HG03575 (cell line): Measurements from ENCODE around the gene KCNG4.

Source experiments
- ATAC-seq: cut with Tn5 transposase; IDR thresholded peaks from one replicate; pipeline ENCODE4 v1.9.1; 2021; ENCODE audit not compliant: unreplicated experiment, insufficient number of reproducible peaks, low FRiP score; ENCODE audit errors: extremely low read depth

Gene KCNG4, protein sequence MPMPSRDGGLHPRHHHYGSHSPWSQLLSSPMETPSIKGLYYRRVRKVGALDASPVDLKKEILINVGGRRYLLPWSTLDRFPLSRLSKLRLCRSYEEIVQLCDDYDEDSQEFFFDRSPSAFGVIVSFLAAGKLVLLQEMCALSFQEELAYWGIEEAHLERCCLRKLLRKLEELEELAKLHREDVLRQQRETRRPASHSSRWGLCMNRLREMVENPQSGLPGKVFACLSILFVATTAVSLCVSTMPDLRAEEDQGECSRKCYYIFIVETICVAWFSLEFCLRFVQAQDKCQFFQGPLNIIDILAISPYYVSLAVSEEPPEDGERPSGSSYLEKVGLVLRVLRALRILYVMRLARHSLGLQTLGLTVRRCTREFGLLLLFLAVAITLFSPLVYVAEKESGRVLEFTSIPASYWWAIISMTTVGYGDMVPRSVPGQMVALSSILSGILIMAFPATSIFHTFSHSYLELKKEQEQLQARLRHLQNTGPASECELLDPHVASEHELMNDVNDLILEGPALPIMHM

DNA sequence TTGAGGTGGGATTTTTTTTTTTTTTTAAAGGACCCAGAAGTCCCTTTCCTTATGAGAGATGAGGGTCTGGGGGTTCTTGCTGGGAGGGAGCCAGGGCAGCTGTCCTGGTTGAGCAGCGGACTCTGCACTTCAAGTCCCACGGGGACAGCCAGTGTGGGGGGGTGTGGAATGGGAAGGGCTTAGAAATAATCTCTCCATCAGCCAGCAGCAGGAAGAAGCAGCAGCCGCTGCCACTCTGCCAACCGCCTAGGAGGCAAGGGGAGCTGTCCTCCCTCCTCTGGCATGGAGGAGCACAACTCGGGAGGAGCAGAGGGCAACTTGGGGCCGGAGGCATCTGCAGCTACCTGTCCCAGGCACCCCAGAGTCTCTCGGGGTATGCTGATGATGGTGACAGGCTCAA lies at the start of gene KCNG4:
Gene KCNG4, minus strand, starts transcription at position 104 of the 400 bp plus-strand sequence. CDS start 2,527 bp downstream, outside the sequence.
- ATAC-seq, result no peak

DNA sequence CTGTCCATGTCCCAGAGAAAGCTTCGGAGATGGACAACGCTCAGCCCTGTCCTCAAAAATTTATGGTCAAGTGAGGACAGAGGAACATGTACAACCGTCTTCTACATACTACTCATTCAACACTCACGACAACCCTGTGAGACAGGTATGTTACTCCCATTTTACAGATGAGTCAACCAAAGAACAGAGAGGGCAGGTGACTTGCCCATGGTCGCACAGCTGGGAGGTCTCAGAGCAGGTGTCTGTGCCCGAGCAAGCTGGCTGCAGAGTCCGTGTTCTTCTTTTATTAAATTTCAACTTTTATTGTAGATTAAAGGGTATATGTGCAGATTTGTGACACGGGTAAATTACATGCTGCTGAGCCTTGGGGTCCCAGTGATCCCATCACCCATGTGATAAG lies 49.1 kb upstream of the KCNG4 start:
- no peak for ATAC-seq

DNA sequence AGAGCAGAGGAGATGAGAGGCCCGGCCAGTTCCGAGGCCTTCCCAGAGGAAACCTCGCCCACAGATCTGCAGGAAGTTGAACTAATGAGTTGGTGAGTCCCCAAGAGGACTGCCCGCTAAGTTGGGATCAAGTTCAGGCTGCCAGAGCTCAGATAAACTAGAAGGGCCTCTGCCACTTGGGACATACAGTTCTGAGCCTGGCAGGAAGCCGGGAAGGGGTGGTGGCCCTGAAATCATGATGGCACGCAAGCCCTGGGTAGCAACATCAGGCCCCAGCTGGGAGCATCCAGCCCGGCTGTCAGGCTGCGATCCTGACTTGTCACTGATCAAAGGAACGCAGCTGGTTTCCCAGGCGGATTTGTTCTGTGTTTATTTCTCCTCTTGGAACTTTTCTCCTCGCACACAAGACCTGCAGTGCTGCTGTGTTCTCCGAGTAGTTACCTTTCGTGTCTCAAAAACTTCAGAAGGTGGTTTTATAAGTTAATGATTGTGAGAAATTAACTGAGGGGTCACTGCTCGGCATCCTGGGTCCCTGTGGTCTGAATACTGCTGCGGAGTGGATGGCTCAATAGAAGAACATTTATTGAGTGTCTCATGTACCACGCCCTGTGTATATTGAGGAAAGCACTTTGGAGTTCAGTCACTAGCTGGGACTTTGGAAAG lies 46.9 kb upstream of the KCNG4 start:
- no peak for ATAC-seq

DNA sequence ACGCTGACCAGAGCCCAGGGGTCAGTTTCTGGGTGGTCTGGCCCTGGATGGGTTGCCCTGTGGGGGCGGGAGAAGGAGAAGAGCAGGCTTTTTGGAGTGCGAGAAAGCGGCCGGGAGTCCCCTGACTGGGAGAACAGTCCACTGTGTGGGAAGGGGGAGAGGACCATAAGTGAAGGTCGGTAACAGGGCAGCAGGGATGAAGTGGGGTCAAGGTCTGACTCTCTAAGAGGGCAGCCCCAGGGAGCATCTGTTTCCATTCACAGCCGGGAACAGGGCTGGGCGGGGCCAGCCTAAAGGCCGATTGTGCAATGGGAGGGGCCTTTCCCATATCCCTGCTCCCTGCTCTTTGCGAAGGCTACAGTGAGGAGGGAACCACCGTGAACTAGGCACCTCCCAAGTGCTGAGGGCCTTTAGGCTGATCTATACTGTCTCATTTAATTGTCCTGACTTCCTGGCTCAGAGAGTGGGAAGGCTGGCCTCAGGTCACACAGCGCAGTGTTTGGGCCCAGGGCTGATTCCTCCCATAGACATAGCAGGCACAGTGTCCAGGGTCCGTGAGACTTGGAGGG lies 44.4 kb upstream of the KCNG4 start:
- ATAC-seq, result no peak

DNA sequence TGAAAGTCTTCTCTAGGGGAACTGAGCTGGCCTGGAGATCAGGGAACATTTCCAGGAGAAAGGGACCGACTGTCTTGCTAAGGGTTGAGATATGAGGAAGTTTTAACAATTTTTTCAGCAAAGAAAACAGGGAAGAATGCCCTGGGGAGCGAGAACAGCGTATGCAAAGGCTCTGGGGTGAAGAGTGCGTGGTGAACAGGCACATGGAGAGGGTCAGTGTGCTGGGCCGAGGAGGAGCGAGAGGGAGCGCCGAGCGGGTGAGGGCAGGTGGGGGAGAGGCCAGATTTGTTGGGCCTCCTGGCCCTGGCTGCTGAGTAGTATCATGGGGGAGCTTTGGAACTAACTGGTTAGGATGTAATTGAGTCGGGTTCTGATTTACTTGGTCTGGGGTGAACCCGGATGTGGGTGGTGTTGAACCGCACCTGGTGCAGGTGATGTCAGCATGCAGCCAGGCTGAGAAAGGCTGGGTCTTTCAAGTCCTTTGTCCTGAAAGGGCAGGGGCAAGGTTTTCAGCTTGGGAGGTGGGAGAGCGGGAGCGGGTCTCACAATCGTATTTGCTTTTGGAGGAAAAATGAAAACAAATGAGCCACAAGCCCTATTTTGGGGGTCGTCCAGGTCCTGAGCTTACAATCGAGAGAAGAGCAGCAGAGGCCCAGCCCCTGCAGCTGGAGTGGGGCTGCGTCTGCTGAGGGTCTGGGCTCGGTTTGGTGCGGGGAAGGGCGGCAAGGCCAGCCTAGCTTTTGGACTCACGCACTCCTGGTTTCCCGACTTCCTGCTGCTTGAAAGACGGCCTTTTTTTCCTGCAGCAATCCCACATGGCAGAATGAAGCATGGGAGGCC lies 43.7 kb upstream of the KCNG4 start:
- no peak for ATAC-seq

DNA sequence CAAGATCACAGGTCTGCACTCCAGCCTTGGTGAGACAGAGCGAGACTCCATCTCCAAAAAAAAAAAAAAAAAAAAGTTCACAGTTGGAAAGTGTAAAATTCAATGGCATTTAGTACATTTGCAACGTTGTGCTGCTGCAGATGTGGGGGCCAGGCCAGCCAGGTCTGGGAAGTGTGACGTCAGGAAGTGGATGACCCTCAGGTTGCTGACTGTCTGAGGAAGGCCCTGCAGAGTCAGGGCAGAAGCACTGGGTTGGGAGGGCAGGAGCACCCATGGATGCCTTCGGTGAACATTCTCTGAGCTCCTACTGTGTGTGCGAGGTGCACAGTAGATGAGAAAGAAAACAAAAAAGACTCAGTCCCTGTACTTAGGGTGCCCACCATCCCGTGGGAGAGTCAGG lies 42.7 kb upstream of the KCNG4 start:
- no peak for ATAC-seq

DNA sequence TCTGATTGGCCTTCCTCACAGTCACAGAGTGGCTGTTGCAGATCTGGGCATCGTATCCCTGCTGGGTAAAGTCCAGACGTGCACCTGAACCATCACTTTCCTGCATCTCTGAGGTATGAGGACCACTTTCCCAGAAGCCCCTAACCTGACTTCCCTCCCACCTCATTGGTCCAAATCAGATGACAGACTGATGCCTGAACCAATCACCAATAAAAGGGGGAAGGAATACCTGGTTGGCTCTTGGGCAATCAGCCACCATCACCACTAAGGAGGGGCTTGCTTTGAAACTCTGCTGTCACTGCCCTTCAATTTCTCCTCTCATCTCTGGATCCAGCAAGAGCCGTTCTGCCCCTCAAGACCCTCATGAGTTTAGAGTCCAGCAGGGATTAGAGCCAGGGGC lies 41.3 kb upstream of the KCNG4 start:
- ATAC-seq, result no peak

DNA sequence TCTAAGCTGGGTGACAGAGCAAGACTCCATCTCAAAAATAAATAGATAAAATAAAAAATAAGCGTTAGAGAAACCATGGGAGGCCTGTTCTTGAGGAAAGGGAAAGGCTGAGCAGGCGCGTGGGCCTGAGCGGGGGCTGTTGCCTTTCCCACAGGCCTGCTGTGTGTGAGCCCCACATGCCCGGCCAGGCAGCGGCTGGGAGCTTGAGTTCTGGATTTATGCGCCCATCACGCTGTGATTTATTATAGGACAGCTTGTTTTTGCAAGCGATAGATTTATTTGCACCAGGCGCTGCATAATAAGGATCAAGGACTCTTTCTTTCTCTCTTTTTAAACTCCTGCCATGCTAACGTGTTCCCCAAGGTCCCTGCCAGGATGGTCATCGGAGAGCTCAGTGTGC lies 40.1 kb upstream of the KCNG4 start:
- no peak for ATAC-seq

DNA sequence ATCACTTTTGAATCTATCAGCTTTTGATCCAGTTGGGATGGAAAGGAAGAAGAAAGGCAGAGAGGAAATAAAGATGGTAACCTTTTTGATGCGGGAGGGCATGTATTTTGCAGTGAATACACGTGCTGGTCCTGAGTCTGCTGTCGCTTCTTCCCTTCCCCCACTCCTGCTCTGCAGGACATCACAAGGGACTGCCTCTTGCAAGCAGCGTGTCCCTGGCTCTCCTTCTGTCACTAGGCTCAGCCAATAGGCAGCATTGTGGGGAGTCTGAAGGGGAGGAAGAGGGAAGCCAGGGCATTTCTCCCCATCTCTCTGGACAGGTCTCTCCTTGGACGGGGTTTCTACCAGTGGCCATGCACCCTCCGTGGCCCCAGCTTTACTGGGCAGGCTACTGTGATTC lies 39.2 kb upstream of the KCNG4 start:
- ATAC-seq, result no peak

DNA sequence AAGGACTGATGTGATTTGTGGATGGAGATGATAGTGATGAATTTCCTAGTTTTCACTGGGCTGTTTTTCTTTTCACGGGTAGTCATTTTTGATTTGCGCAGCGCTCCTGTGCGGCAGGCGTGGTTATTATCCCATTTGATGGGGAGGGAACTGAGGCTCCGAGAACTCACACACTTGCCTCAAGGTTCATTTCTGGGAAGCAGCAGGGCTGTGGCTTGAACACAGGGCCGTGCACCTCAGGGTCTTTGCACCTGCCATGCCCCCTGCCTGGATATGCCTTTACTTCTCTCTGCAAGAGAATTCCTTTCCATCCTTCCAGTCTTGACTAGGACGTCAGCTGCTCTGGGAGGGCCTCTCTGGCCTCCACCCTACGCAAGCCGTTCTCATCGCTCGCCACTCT lies 38.5 kb upstream of the KCNG4 start:
- no peak for ATAC-seq

DNA sequence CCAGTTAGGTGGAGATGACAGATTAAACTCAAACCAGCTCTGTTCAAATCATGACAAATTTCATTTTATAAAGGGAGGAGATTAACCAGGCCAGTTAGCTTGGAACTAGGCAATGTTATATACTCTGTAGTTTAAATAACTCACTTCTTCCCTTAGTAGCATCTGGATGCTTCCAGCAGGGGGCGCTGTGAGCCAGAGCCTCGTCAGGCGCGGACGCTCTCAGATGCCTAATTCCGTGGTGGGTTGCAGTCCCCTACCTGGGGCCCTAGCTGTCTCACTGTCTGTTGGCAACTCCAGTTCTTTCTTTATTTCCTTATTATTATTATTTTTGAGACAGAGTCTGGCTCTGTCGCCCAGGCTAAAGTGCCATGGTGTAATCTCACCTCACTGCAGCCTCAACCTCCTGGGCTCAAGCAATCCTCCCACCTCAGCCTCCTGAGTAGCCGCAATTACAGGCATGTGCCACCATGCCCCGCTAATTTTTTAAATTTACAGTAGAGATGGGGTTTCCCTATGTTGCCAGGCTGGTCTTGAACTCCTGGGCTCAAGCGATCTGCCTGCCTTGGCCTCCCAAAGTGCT lies 37.5 kb upstream of the KCNG4 start:
- ATAC-seq, result no peak

DNA sequence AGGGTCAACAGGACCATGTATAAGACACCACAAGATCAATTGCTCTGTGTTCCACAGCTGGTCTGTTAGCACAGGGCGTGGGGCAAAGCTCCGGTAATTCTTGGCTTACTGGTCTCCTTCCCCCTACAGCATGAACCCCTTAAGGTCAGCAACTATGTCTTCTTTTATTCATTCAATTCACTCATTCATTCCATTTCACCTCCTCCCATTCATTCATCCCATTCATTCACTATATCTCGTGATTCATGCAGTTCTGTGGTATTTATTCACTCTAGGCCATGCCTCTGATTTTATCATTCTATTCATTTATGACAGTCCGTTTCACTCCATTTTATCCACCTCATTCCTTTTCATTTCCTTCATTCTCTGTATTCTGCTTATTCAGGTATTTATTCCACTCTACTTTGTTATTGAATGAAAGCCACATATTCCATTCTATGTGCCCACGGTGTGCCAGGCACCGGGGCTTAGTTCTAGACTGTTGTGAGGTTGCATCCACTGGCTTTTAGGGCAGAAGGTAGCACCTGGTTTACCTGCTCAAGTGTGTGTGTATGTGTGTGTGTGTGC lies 35.9 kb upstream of the KCNG4 start:
- no peak for ATAC-seq

DNA sequence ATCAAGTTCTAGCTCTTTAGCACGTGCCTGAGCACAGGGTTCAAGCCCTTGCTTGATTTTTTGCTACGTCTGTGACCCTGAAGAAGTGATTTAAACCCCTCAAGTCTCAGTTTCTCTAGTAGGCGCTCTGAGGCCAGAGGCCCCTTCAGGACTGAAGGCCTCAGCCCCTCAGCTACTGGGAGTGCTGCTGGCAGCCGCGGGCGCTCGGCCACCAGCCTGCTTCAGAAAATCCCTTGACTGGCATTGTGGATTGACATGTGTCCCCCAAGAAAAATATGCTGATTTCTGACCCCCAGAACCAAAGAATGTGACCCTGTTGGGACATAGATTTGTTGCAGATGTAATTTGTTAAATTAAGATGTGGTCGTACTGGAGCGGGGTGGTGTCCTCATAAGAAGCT lies 34.7 kb upstream of the KCNG4 start:
- ATAC-seq, result no peak

DNA sequence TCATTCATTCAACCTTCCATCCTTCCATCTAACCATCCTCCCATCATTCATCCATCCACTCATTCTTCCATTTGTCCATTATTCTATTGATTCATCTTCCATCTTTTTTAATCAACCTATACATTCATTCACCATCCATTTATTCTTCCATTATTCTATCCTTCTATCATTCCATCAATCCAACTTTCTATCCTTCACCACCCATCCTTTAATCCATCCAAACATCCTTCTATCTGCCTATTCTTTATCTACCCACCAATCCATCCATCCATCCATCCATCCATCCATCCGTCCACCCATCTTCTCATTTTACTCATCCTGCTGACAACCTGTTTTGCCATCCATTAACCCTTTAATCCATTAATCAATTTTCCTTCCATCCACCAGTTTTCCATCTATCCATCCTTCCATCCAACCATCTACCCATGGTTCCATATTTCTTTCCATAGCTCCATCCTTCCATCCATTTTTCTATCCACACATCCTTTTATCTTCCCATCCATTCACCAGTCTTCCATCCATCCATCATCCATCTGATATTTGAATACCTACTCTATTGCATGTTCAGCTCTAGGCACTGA lies 33.0 kb upstream of the KCNG4 start:
- no peak for ATAC-seq

DNA sequence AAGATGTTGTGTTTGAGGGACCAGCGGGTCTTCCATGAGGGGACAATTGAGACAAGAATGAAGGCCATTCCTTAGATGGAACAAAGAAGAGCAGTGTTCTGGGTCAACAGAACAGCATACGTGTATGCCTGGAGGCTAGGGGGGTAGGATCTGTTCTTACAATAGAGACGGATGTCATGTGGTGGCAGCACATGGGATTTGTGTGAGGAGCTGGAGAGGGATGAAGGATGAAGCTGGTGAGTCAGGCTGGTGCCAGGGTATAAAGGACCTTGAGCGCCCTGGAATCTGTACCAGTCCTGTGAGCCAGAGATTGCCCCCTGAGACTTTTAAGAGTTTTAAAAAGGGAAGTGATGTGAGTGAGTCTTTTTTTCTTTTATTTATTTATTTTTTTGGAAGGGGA lies 32.1 kb upstream of the KCNG4 start:
- no peak for ATAC-seq

DNA sequence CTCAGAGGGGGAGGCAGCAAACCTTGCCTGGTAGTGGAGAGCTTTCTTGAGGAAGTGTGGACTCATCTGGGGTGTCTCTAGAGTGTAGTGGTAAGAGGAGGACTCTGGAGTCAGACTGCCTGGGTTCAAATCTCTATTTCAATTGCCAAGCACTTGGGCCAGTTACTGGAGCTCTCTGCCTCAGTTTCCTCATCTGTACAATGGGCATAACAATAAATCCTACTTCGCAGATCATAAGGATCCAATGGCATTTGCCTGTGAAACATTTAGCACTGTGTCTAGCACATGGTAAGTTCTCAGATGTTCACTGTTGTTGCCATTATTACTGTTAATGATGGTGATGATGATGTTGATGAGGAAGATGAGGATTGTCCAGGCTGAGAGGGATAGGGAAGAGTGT lies 31.2 kb upstream of the KCNG4 start:
- no peak for ATAC-seq

DNA sequence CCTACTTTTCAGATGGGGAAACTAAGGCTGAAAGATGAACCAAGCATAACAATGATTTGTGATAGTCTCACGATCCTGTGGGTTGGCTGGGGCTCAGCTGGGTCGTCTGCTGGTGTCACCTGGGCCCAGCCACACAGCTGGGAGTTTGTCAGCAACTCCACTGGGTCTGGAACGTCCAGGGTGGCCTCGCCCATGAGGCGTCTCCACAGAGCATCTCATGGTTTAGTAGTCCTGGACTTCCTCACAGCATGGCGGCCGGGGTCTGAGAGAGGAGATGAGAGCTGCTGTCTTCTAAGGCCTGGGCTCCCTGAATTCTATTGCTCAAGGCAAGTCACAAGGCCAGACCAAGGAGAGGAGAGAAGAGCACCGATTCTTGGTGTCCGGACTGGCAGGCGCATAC lies 30.7 kb upstream of the KCNG4 start:
- no peak for ATAC-seq

DNA sequence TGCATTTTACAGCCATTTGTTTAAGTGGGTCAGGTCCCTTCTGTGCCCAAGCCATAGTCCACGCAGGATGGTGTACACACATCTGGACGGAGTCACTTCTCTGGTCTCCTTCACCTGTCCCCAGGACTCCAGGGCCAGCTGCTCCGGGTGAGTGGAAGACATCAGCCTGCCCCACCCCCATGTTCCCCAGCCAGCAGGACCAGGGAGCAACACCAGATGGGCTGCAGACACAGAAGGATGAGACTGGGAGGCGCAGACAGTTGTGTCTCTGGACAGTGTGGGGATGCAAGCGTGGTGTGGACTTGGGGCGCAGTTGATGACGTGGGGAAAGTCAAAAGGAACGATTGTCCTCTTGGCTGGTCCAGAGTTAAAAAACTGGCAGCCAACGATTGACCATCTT lies 30.3 kb upstream of the KCNG4 start:
- no peak for ATAC-seq
